GM12891 (cell line): Measurements from ENCODE around the gene IRF2BP2.

ENCODE experiments used
- PAX5 ChIP-seq: IDR thresholded peaks from 2 replicates; pipeline ENCODE4 v1.6.1; 2011; ENCODE audit warnings: low read length, moderate library complexity, mild to moderate bottlenecking; ENCODE audit not compliant: insufficient read depth, severe bottlenecking
- POLR2A ChIP-seq: IDR thresholded peaks from 2 replicates; pipeline ENCODE4 v1.6.1; 2011; ENCODE audit warnings: low read depth, low read length, control low read depth
- POLR2AphosphoS5 ChIP-seq: IDR thresholded peaks from 2 replicates; pipeline ENCODE4 v1.6.1; 2011; ENCODE audit warnings: low read depth, low read length, control low read depth
- SPI1 ChIP-seq: IDR thresholded peaks from 2 replicates; pipeline ENCODE4 v1.6.1; 2011; ENCODE audit warnings: low read depth, low read length, control low read depth
- TAF1 ChIP-seq: IDR thresholded peaks from 2 replicates; pipeline ENCODE4 v1.6.1; 2011; ENCODE audit warnings: low read depth, low read length, control low read depth

DNA sequence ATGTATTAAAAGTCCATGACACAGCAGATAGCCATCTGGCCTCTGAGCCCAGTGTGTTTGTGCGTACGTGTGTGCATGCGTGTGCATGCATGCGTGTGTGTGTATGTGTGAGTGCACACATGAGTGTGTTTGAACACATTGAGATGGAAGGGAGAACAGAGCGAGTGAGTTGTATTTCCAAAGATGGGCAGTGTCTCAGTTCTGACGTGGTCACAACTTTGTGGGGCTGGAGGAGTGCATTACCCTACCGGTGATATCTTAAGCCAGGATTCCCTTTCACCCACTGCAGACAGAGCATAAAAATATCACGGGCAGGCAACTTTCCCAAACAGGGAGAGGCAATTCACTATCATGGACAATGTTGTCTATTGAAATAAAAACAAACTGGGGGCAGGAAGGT lies 27.8 kb downstream of the IRF2BP2 start:
- TF ChIP-seq POLR2A (no peak), TAF1 (no peak), SPI1 (no peak), POLR2AphosphoS5 (no peak), PAX5 (no peak)
